HepG2 (cell line): Measurements from ENCODE around the gene OGFR. TPM values are rescaled to one million over a fixed set of nuclear protein-coding genes. Genes with fewer than 3 reads are reported as not detected.
A peak's percentile ranks its signal among the peaks of the same experiment; 100 is the strongest.

ENCODE experiments used
- BRF2 ChIP-seq: sonication (generic); formaldehyde crosslinking; IDR thresholded peaks from 2 replicates; pipeline ENCODE4 v1.8.1; 2022; ENCODE audit warnings: mild to moderate bottlenecking, missing genetic modification reagents
- GATA4 ChIP-seq: sonication (generic); IDR thresholded peaks from 2 replicates; pipeline ENCODE4 v1.6.1; 2016; ENCODE audit warnings: antibody characterized with exemption, low read depth, borderline replicate concordance
- GLI4 ChIP-seq: sonication (generic); formaldehyde crosslinking; IDR thresholded peaks from 2 replicates; pipeline ENCODE4 v1.5.1; 2020; ENCODE audit warnings: missing genetic modification reagents, mild to moderate bottlenecking, moderate library complexity, borderline replicate concordance
- HOXA5 ChIP-seq: sonication (generic); formaldehyde crosslinking; IDR thresholded peaks from 2 replicates; pipeline ENCODE4 v1.4.0; 2020; ENCODE audit warnings: missing genetic modification reagents
- MLXIP ChIP-seq: sonication (generic); formaldehyde crosslinking; IDR thresholded peaks from 2 replicates; pipeline ENCODE4 v1.9.0; 2021; ENCODE audit warnings: missing genetic modification reagents, borderline replicate concordance
- NFAT5 ChIP-seq: sonication (generic); formaldehyde crosslinking; IDR thresholded peaks from 2 replicates; pipeline ENCODE4 v1.4.0; 2020; ENCODE audit warnings: missing genetic modification reagents
- SCMH1 ChIP-seq: sonication (generic); formaldehyde crosslinking; IDR thresholded peaks from 2 replicates; pipeline ENCODE4 v1.9.0; 2021; ENCODE audit warnings: missing genetic modification reagents, mild to moderate bottlenecking, borderline replicate concordance
- TAF15 ChIP-seq: fragments of 200-400 bp; formaldehyde crosslinking; IDR thresholded peaks from one replicate; pipeline ENCODE4 v1.6.1; 2018; ENCODE audit warnings: mild to moderate bottlenecking, low read depth, low read length; ENCODE audit not compliant: poor library complexity, severe bottlenecking
- THAP7 ChIP-seq: sonication (generic); formaldehyde crosslinking; IDR thresholded peaks from 2 replicates; pipeline ENCODE4 v1.8.1; 2023; ENCODE audit warnings: mild to moderate bottlenecking, missing genetic modification reagents
- ZBTB33 ChIP-seq: sonication (generic); formaldehyde crosslinking; IDR thresholded peaks from 2 replicates; pipeline ENCODE4 v1.4.0; 2020; ENCODE audit warnings: missing genetic modification reagents
- ZFP37 ChIP-seq: sonication (generic); formaldehyde crosslinking; IDR thresholded peaks from 2 replicates; pipeline ENCODE4 v1.4.0; 2020; ENCODE audit warnings: missing genetic modification reagents, borderline replicate concordance
- ZNF12 ChIP-seq: sonication (generic); formaldehyde crosslinking; IDR thresholded peaks from 2 replicates; pipeline ENCODE4 v1.5.0; 2020; ENCODE audit warnings: missing genetic modification reagents
- ZNF20 ChIP-seq: sonication (generic); formaldehyde crosslinking; IDR thresholded peaks from 2 replicates; pipeline ENCODE4 v1.4.0; 2020; ENCODE audit warnings: mild to moderate bottlenecking, moderate library complexity, missing genetic modification reagents
- ZNF205 ChIP-seq: IDR thresholded peaks from 2 replicates; pipeline ENCODE4 v1.6.1; 2018; ENCODE audit warnings: missing biosample characterization, missing genetic modification reagents
- ZNF24 ChIP-seq: fragments of 450-650 bp; IDR thresholded peaks from 2 replicates; pipeline ENCODE4 v1.6.1; 2017; ENCODE audit warnings: antibody characterized with exemption, mild to moderate bottlenecking
- ZNF326 ChIP-seq: sonication (generic); formaldehyde crosslinking; IDR thresholded peaks from 2 replicates; pipeline ENCODE4 v1.4.0; 2020; ENCODE audit warnings: missing genetic modification reagents, borderline replicate concordance
- ZNF569 ChIP-seq: sonication (generic); formaldehyde crosslinking; IDR thresholded peaks from 2 replicates; pipeline ENCODE4 v1.5.0; 2020; ENCODE audit warnings: mild to moderate bottlenecking, missing genetic modification reagents, moderate library complexity, borderline replicate concordance
- polyA plus RNA-seq, 8 experiments: library from polyadenylated mRNA; depleted of rRNA in 3 of 8; stranded (reverse) in 7 of 8; unstranded in 1 of 8; fragments of >200 nt; fragmentation: Illumina TruSeq in 4 of 8; extraction: Trizol in 4 of 8; gene quantifications; 2 replicates each; pipeline versions ENCODE4 v1.2.1 to v1.2.3, GENCODE V29; 2011 to 2016; ENCODE audit warnings: low read depth in 4 of 8, missing spikeins in 1 of 8, mixed read lengths in 1 of 8; ENCODE audit not compliant: insufficient read depth in 1 of 8
- total RNA-seq, 5 experiments: library from RNA; depleted of rRNA; stranded (reverse); fragments of >200 nt; fragmentation: Illumina TruSeq; extraction: Trizol; gene quantifications; 2 replicates each; pipeline ENCODE4 v1.2.3, GENCODE V29; 2016; ENCODE audit warnings: low read depth in 1 of 5

OGFR gene
- total and polyA plus RNA-seq, 2 of the 13 experiments (the other 11 are each of a cell fraction or from before 2014, with no cell fraction given) = 47.7 to 81.8 TPM

- no peak for TF ChIP-seq MLXIP (CRISPR knock-in tag)
- TF ChIP-seq ZBTB33 (CRISPR knock-in tag) = no peak
- no peak for TF ChIP-seq TAF15
- no peak for TF ChIP-seq ZNF569 (CRISPR knock-in tag)
- TF ChIP-seq ZNF326 = no peak
- TF ChIP-seq GLI4 (CRISPR knock-in tag) = no peak
- no peak for TF ChIP-seq THAP7 (CRISPR knock-in tag)
- peak; percentile 18; the same call in 1 of the 2 replicates for TF ChIP-seq NFAT5 (CRISPR knock-in tag)
- no peak for TF ChIP-seq ZNF12
- no peak for TF ChIP-seq HOXA5 (CRISPR knock-in tag)
- TF ChIP-seq SCMH1 (CRISPR knock-in tag) = no peak
- no peak for TF ChIP-seq BRF2
- no peak for TF ChIP-seq GATA4
- TF ChIP-seq ZNF24 = no peak
- TF ChIP-seq ZNF205 (CRISPR knock-in tag) = no peak
- no peak for TF ChIP-seq ZNF20 (CRISPR knock-in tag)
- no peak for TF ChIP-seq ZFP37 (CRISPR knock-in tag)
Measured at GRCh38 chr20:62832212-62832922, 27.7 kb downstream of the OGFR start (continued).
